Kasumi-1 (cell line): ENCODE results near the gene SCUBE1.

Source experiments
- DNase-seq, 2 experiments: peaks; one replicate each; lab custom pipeline; 2025; lab: John Stamatoyannopoulos, UW

SCUBE1 gene

DNA sequence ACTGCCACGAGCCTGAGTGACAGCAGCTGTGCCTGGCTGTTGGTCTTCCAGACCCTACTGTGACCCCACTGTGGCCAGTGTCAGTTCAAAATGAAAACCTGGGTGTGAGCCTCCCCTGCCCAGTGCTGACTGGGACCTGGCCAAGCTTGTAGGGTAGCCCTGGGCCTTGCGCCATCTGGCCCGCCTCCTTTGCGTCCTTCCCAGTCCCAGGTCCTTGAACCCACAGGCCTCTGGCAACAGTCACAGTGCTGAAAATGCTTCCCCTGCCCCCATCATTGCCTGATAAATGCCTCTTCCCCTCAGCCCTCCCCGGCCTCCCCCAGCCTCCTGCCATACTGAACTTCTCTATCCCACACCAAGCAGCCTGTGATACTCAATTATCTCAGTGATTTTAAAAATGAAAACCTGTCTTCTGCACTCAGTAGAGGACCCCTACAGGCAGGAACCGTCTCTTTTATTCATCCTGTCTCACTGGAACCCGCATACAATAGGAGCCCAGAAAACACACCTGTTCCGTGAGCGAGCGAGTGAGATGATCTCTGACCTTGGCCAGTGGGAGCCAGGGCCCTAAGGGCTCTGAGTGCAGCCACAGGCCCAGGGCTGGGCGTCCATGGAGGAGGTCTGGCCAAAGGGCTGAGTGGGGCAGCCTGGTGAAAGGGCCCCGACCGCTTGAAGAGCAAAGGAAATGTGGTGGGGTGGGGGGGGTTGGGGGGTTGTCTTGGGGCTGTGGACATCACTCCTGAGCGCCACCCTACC, 106.6 kb downstream of the SCUBE1 start:
- DNase-seq = no peak

DNA sequence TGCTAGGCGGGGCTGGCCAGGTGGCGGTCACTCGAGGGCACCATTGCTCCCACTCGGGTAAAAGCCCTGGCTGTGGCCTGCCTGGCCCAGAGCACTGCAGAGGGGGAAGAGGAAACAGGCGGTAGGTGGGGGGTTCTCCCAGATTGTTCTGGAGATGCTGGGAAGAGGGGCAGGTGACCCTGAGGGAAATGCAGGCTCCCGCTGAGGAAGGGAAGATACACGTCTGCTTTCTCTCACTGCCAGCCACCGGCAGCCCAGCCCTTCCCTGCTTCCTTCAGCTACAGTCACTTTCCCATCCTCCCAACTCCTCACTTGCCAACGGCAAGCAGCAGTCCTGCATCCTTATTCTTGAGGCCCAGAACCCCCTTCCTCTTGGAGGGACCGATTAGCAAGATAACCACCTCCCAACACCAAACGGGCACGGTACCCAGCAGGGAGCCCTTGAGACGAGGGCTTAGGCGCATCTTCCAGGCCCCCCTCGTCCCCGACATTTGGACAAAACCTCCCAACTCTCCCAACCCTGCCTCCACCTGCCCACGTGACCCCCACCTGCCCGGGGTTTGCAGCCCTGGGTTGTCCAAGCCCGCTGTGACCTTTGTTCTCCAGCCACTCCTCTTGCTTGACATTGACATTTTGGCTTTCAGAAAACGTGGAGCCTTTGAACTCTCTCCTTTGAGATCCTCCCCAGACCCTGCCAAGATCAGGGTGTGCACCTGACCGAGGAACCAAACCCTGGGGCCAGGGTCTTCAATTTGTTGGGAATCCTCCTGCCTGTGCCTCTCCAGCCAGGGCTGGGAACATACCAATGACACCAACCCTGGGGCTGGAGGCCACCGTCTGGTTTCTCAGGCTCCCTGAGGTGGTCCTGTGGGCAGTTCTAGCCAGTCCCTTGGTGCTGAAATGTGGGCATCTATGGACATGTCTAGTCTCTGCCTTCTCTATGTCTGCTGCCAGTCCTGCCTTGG, 107.4 kb downstream of the SCUBE1 start:
- no peak for DNase-seq

DNA sequence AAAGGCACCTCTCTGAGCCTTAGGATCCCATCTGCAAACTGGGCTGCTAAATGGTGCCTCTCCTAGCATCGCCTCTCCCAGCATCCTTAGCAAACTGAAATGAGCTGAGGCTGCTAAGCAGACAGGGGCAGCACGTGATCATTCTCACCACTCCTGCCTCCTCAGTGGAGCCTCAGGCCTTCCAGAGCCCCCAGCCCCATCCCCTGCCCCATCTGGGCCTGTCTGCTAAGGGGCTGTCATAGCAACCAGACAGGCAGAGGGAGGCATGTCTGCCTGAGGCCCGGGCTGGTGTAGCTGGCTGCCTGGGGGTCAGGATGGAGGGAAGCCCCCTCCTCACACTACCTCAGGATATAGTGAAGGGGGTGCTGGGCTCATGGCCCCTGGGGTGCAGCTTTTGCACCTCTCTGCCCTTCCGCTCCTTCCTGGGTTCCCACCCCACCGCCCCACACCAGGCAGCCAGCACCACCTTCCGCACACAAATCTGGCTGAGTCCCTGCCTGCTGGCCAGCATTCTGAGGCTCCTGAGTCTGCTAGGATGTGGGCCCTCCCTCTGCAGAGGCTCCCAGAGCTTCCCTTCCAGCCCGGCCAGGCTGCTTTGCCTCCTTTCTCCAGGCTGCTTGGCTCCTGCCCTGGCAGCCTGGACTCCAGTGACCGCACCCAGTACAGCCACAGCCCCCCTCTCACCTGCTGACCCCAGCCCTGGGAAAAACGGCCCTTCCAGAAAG, 108.7 kb downstream of the SCUBE1 start:
- DNase-seq = no peak

DNA sequence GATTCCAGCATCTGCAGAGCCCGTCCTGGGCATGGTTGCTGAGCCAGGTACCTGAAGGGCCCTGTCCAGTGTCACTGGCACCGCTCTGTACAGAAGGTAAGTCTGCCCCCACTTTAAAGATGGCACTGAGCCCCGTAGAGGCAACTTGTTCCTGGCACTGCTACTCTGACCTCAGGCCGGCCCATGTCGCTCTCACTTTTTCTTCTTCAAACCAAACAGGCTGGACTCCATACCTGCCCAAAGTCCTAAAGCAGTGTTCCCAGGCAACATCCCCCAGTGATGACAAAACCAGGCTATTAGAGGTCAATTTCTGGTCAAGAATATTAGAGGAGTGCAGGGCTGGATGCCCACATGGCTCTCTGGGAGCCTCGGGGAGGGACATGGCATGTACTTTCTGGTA, 109.6 kb downstream of the SCUBE1 start:
- no peak for DNase-seq

DNA sequence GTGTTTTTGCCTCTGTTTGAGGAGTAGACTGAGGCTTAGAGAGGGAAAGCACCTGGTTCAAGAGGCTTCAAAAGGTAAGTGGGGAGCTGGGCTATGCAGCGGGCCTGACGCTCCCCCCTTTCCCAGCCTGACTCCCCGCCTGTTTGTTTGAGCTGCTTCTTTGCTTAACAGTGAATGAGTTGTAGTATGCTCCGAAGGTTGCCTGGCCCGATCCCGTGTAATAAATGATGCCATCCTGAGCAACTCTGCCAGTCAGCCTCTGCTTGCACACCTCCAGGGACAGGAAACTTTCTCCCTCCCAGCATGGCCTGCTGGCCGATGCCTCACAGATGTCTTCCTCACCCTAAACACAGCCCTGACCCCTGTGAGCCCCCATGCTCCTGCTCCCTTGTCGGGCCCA, 110.7 kb downstream of the SCUBE1 start:
- no peak for DNase-seq

DNA sequence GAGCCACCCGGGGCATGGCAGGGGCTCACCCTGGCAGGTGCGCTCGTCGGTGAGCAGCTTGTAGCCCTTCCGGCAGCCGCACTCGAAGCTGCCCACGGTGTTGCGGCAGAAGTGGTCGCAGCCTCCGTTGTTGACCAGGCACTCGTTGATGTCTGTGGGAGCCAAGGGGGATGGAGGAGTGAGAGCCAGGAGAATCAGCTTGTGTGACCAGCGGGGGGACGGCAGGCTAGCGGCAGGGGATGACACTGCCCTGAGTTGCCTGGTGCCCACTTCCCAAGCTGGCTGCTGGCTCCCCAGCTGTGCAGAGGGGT, 111.5 kb downstream of the SCUBE1 start:
- DNase-seq = no peak

DNA sequence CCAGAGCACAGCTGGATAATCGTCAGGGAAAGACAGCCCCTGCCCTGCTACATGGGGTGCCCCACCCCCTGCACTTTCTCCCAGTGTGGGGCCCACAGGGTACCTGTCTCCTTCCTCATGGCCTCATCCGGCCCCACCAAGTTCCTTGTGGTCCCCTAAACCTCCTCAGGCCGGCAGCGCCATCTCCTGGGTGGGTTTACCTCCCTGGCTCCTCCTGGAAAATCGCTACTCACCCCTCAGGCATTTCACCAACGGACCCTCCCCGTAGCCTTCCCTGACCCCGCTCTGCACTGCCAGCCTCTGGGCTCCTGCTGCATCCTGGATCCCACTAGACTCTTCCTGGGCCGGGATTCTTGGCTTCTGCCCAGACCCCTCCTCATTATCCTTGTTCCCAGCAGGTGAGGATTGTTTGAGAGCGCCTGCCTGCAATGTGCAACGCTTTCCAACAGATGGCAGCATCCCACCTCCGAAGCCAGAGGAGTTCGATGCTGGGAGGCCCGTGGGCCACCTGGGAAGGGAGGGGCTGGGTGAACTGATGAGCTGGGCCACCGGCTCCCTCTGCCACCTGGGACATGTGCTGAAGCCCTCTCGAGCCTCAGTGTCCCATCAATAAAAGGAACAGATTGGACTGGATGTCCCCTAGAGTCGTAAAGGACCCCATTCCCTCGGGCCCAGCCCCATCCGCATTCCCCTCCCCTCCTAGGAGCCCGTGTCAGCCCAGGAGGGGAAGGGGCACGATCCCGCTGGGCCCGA, 112.0 kb downstream of the SCUBE1 start:
- DNase-seq = peak; percentile 30 to 49

DNA sequence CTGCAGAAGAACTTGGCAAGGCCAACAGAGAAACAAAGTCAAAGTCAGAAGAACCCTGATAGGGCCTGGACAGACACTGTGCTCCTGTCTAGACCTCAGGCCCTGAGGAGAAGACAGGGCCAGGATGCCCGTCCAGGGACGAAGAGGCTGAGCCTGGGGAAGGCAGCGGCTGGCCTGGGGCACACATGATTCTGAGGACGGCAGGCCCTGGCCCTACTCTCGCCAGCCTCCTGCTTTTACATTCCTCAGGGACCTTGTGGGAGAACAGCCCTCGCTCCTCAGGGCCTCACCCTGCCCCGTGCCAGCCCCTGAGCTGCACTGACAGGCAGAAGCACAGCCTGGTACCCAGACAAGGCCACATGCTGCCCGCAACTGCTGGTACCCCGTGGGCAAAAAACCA, 112.6 kb downstream of the SCUBE1 start:
- DNase-seq = no peak

DNA sequence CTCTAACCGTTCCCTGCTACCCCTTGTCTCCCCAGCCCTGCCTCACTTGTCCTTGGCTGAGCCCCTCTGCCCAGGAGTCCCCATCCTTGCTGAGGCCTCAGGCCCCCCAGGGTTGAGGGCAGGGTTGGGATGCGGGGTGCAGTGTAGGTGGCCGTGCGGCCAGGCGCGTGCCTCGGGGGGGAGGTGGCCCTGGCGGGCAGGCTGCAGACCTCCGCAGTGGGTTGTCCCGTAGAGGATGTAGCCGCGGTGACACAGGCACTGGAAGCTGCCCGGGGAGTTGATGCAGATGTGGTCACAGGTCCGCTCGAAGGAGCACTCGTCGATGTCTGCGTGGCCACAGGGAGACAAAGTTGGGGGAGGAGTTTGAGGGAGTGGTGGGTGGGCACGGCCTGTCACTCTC, 114.3 kb downstream of the SCUBE1 start:
- DNase-seq = no peak

DNA sequence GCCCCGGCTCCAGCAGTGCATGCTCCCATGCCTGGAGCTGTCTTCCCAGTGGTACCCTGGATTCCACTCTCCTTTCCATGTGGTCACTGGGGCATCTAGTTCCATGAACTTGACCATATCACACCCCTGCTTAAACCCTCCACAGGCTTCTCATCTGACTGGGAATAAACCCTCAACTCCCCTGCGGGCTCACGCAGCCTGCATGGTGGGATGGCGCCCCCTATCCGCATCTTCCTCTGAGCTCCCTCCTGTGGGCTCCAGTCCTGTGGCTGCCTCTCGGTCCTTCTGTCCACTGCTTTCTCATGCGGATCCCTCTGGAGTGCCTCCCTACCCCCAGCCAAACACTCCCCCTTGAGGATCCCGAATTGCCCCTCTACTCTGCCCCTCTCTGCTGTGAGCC, 114.8 kb downstream of the SCUBE1 start:
- DNase-seq = peak; percentile 43 to 54

DNA sequence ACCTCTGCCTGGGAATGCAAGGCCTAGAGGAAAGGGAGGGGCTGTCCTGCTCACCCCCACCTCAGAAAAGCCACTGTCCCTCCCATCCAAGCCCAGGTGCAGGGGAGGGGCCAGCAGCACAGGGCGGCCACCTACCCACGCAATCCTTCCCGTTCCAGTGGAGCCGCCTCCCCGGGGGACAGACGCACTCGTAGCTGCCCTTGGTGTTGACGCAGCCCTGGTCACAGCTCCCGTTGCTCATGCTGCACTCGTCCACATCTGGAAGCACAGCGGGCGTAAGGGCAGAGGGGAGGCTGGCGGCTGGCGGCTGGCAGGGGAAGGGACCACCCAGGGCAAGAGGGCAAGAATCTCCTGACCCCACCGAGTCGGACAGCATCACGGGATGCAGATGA, 115.9 kb downstream of the SCUBE1 start:
- DNase-seq = no peak

DNA sequence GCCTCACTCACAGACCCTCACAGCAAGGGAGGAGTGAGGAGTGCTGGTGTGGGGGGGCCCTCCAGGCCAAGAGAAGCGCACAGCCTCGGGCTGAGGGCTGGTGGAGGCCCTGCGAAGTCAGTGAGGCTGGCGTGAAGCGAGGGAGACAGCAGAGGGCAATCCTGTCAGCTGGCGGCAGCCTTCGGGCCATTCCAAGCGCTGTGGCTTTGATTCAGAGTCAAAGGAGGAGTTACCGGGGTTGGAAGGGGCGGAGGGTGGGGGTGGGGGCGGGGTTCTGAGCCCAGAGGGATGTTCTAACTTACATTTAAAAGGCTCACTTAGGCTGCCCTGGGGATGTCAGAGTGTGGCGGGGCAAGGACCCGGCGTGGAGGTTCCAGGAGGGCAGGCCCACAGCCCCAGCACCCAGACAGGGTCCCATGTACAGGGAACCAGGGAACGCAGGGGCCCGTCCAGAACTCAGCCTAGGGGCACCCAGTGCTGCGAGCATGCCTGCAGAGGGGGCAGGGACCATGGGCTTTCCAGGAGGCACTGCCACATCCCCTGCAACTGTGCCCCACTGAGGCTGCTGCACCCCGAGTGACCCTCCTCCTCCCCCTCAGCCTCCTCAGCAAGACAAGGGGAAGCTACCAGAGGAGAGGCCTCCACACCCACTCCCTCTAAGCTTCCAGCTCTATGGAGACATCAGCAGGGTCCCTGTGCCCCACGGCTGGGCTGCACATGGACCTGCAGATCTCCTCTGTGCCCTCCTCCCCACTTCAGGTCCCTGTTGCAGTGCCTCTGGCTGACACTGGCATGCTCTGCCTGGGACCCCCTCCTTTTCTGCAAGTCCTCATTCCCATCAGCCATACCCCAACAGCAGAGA, 116.6 kb downstream of the SCUBE1 start:
- DNase-seq = no peak

DNA sequence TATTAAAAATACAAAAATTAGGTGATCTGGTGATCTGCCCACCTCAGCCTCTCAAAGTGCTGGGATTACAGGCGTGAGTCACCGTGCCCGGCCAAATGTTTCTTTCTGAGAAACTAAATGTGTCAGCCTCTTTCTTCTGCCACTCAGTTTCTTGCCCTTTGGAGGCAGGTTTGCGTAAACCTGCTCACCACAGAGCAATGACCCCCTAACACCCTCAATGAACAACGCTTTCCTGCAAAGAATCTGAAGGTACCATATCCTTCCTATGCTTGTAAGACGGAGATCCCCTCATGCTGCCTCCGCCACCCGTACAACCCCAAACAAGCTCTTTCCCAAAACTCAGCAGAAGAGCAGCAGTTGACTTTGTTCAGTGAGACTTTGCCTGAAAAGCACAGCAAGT, 117.6 kb downstream of the SCUBE1 start:
- no peak for DNase-seq

DNA sequence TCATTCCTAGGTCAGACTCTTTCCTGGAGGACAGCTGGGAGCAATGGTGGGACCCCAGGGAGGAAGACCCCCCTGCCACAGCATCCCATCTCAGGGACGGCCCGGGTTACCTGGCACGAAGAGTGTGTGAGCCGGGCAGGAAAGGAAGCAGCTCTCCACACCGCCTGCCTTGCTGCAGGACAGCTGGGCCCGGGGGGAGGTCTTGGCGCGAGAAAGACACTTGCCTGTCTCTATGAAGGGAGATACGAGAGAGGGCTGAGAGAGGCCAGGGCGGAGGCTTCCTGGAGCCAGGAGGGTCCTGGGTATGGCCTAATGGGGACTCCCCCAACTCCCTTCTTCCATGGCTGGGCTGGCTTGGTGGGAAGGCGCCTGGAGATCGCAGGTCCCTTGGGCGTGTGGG, 120.2 kb downstream of the SCUBE1 start:
- no peak for DNase-seq

DNA sequence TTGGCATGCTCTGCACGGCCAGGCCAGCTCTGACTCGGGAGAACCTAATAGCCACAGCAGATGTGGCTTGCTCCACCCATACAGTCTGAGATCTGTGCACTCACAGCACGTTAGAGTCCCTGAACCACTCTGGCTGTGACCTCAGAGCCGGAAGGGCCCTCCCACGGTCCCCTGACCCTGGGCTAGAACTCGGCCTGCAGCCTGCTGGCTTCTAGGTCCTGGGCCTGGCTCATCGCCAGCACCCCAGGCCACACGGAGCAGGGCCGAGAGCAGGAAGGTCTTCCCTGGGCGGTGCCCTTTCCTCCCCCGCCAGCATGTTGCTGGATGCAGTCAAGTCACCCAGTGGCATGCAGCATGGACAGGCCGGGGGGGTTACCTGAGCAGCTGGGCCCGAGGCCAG, 120.9 kb downstream of the SCUBE1 start:
- DNase-seq = no peak

DNA sequence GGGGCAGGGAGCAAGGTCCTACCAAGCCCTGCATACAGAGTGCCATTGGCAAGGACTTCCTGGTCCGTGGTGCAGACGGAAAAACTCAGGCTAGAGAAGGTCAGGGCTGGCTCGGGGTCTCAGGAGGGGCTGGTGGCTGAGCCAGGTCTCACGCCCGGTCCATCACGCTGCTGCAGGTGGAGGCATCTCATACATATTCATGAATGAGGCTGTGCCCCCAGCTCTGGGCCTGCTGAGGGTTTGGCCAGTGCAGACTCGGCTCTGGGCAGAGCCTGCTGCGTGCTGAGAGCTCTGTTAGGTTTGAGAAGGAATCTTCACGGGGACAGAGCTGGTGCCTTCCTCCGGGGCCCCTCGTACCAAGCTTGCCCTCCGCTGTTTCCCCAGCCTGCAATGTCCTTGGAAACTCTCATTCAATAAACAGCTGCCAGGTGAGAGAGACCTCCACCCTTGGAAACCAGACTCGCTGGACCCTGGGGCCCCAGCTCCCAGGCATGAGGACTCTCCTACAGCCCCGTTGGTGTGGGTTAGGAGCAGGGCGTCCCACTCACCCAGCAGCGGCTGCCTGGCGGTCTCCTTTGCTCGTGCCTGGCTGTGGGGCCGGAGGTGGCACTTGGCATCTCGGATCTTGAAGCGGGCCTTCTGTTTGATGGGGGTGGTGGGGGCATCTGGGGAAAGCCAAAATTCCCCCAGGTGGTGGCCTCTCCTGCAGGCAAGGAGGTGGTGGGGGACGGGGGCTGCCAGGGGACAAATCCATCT, 122.4 kb downstream of the SCUBE1 start:
- DNase-seq = no peak

DNA sequence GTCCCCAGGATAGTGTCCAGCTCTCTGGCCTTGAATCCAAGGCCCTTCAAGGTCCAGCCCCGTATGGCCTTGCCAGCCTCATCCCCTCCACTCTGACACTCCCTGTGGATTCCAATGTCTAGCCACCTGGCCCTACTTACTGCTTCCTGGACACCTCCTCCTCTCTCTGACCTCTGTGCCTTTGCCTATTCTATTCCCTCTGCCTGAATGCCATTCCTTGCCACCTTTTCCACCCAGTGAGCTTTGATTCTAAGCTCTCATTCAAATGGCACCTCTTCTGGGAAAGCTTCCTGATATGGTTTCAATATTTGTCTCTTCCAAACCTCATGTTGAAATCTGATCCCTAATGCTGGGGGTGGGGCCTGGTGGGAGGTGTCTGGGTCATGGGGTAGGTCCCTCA, 124.4 kb downstream of the SCUBE1 start:
- no peak for DNase-seq

DNA sequence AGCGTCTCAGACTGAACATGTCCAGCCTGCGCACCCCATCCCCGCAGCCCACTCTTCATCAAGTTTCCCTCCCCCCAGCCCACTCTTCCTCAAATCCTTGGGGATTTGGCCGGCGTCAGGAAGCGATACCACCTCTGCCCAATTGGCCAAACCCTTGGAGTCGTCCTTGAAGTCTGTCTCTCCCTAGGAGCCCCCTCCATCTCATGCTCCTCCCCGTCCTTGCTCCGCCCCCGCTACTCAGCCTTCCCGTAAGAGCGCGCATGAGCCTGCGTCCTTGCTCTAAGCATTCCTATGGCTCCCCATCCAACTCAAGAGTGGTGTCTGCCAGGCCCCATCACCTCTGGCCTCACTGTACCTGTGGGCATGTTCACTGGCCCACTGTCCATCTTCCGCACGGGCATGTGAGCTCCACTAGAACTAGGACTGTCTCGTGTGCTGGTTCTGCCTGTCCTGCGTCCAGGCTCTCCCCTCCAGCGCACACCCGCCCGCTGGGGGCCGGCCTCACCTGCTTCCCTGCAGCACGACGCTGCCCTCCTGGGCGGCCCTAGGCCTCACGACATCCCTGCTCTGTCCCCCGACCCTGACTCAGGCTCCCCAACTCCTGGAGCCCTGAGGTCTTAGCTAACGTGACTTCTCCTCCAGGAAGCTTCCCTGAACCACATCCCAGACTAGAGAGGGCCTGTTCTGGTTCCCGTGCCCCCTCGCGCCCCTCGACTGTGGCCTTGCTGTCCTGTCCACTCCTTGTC, 125.7 kb downstream of the SCUBE1 start:
- no peak for DNase-seq

DNA sequence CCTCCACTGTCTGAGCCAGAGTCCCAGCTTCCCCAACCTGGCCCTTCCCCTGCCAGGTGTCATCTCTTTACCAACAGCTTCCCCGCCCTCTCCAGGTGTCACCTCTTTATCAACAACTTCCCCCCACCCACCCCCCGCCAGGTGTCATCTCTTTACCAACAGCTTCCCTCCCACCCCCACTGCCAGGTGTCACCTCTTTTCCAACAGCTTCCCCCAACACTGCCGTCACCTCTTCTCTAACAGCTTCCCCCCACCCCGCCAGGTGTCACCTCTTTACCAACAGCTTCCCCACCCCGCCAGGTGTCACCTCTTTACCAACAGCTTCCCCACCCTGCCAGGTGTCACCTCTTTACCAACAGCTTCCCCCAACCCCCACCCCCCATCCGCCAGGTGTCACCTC, 126.4 kb downstream of the SCUBE1 start:
- no peak for DNase-seq

DNA sequence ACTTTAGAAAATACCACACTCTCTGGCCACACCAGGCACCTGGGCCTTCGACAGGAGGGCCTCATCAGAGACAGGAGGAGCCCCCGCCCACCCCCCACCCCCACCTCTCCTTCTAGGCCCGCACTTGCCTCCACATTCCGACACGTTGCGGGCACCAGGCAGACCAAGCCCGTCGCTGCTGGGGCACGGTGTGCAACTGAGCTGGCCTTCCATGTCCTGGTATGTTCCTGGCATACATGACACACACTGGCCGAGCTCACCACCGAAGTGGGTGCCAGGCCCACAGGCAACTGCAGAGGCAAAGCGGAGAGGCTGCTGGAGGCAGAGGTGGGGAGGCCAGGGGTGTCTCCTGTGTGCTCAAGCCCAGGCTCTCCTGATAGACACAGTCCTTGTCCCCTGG, 129.2 kb downstream of the SCUBE1 start:
- no peak for DNase-seq
